ENCODE results near the gene KSR2.

- TF ChIP-seq CTCF (conservative IDR thresholded peaks at IDR 0.05; ENCODE audit: low read depth, low read length) (no peak), CEBPB (IDR thresholded peaks at IDR 0.05; ENCODE audit: low read depth, low read length) (no peak), RAD21 (IDR thresholded peaks at IDR 0.05; ENCODE audit: low read length) (no peak), POLR2A (IDR thresholded peaks at IDR 0.05; ENCODE audit: low read depth, low read length) (no peak), BHLHE40 (IDR thresholded peaks at IDR 0.05; ENCODE audit: low read depth, low read length) (no peak), SMC3 (IDR thresholded peaks at IDR 0.05; ENCODE audit: low read depth, low read length) (no peak), CHD1 (IDR thresholded peaks at IDR 0.05; ENCODE audit: low read depth, low read length) (no peak), MAFK (IDR thresholded peaks at IDR 0.05; ENCODE audit: low read depth, low read length) (no peak), FOS (IDR thresholded peaks at IDR 0.05; ENCODE audit: low read depth, low read length) (no peak), RFX5 (IDR thresholded peaks at IDR 0.05; ENCODE audit: low read depth, low read length) (no peak), USF2 (IDR thresholded peaks at IDR 0.05; ENCODE audit: low read depth, low read length) (no peak)
These were observed 306.6 kb downstream of the KSR2 start for GRCh38 chr12:117662220-117662619.

Measured in IMR-90 (cell line).